ENCODE results near the gene CREB1. TPM values are rescaled to one million over a fixed set of nuclear protein-coding genes. Genes with fewer than 3 reads are reported as not detected.
A peak's percentile ranks its signal among the peaks of the same experiment; 100 is the strongest.

The CREB1 gene
- polyA plus RNA-seq, 1 of the 3 experiments (the other 2 are of a cell fraction) = 14.5 TPM

DNA sequence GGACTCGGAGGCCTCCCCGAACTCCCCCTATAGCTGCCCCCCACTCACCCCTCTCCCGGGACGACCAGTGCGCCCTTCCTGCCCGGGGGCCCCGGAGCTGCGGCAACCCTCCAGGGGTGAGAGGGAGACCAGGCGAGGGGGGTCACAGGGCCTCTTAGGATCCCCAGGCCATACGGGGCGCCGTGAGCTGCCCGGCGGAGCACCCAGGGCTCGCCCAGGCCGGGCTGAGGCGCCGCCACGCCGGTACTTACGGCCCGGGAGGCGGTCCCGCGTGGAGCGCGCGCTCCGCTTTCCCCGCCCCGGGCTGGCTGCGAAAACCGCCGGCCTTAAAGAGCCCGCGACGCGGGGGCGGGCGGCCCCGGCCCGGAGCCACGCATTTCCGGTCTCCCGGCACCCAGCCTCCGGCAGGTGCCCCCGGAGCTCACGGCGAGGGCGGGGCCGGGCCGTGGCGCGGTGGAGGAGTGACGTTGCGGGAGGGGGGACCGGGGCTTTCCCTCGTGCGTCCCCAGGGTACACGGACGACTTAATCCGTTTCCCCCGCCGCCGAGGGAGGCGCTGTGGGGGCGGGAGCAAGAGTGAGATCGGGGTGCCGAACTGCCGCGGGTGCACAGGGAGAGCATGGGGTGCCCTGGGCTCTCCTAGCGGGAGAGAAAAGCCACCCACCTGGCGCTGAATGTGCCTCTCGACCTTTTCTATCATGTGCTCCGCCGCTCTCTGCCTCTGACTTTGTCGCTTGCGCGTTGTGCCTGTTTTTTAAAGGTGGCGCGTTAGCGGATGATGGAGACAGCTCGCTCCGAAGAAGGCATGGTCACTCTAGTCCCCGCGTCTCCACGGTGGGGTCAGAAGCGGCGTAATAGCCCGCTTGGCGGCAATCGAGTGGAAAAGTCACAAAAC lies 95.5 kb downstream of the CREB1 start, which contains the start of gene METTL21A:
Gene METTL21A, minus strand, starts transcription at position 381 of the 894 bp plus-strand sequence. CDS start 1,019 bp downstream, outside the sequence.
- Histone ChIP-seq H3K36me3 (replicated peaks in 1 of 2; ENCODE audit: control insufficient read depth in 1 of 2, insufficient read depth in 2 of 2, low read length in 1 of 2) (peaks cover 7 to 11% of the 10 kb centered on the region in 2 experiments), H2AFZ (ENCODE audit: low read depth) (peak within 1 kb of the TSS; percentile 98), H3K9me3 (no peaks in the 10 kb centered on the region), H3K9me2 (no peaks in the 10 kb centered on the region), H3K4me1 (ENCODE audit: control insufficient read depth in 1 of 2, insufficient read depth in 2 of 2, low read depth in 1 of 2, low read length in 1 of 2) (peaks cover 0 to 7% of the 10 kb centered on the region in 2 experiments; a peak in 1 of 4 replicates), H3F3A (replicated peaks; ENCODE audit: insufficient read depth) (peaks cover 13% of the 10 kb centered on the region), H3K27ac (ENCODE audit: low read depth in 2 of 2, low read length in 1 of 2) (peak within 1 kb of the TSS; percentile 91 to 92), H3K79me2 (ENCODE audit: insufficient read depth) (peaks cover 15% of the 10 kb centered on the region; the same call in 1 of the 2 replicates), H4K20me1 (ENCODE audit: insufficient read depth) (no peaks in the 10 kb centered on the region), H3K9ac (peak within 1 kb of the TSS; percentile 96), H3K27me3 (ENCODE audit: insufficient read depth) (no peaks in the 10 kb centered on the region), H3K4me2 (peak within 1 kb of the TSS; percentile 91), H3K4me3 (ENCODE audit: low read depth in 2 of 2, low read length in 1 of 2) (peak within 1 kb of the TSS; percentile 73 to 98)
- ChIA-PET POLR2A (interaction anchor here (0.6 to 2.1 kb wide), 12 partner anchors 10 to 1776 kb away, joined by 3 to 7 read pairs (median 4); partner anchors contain the start of genes CCNYL1, CREB1 and PLEKHM3), CTCF (interaction anchor here (0.7 to 2.5 kb wide), 26 partner anchors 10 to 891 kb away, joined by 3 to 18 read pairs (median 4); partner anchors contain the start of gene CCNYL1)
- peak; percentile 73 for TF ChIP-seq GABPA (IDR thresholded peaks at IDR 0.05; ENCODE audit: low read depth)
- TF ChIP-seq NFIC (IDR thresholded peaks at IDR 0.05; ENCODE audit: borderline replicate concordance) = 0 out of 2 replicates have a peak, but pooled peaks have one; percentile 4
- no peak for TF ChIP-seq MEF2A (IDR thresholded peaks at IDR 0.05; ENCODE audit: borderline replicate concordance, low read depth)
- no peak for TF ChIP-seq NRF1 (IDR thresholded peaks at IDR 0.05; ENCODE audit: low read depth, low read length)
- peak; percentile 12 for TF ChIP-seq TAF1 (IDR thresholded peaks at IDR 0.05; ENCODE audit: borderline replicate concordance, low read depth, low read length)
- TF ChIP-seq ELF1 (IDR thresholded peaks at IDR 0.05) = peak; percentile 52; the same call in 1 of the 2 replicates
- TF ChIP-seq, protein P1, sequence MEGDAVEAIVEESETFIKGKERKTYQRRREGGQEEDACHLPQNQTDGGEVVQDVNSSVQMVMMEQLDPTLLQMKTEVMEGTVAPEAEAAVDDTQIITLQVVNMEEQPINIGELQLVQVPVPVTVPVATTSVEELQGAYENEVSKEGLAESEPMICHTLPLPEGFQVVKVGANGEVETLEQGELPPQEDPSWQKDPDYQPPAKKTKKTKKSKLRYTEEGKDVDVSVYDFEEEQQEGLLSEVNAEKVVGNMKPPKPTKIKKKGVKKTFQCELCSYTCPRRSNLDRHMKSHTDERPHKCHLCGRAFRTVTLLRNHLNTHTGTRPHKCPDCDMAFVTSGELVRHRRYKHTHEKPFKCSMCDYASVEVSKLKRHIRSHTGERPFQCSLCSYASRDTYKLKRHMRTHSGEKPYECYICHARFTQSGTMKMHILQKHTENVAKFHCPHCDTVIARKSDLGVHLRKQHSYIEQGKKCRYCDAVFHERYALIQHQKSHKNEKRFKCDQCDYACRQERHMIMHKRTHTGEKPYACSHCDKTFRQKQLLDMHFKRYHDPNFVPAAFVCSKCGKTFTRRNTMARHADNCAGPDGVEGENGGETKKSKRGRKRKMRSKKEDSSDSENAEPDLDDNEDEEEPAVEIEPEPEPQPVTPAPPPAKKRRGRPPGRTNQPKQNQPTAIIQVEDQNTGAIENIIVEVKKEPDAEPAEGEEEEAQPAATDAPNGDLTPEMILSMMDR (IDR thresholded peaks at IDR 0.05) = peak; percentile 47
- 0 out of 2 replicates have a peak, but pooled peaks have one; percentile 24 for TF ChIP-seq RXRA (IDR thresholded peaks at IDR 0.05; ENCODE audit: borderline replicate concordance, low read depth)
- TF ChIP-seq, protein P2, sequence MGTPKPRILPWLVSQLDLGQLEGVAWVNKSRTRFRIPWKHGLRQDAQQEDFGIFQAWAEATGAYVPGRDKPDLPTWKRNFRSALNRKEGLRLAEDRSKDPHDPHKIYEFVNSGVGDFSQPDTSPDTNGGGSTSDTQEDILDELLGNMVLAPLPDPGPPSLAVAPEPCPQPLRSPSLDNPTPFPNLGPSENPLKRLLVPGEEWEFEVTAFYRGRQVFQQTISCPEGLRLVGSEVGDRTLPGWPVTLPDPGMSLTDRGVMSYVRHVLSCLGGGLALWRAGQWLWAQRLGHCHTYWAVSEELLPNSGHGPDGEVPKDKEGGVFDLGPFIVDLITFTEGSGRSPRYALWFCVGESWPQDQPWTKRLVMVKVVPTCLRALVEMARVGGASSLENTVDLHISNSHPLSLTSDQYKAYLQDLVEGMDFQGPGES (IDR thresholded peaks at IDR 0.05; ENCODE audit: low read depth, low read length) = no peak
- TF ChIP-seq FOXM1 (IDR thresholded peaks at IDR 0.05; ENCODE audit: low read depth) = 0 out of 2 replicates have a peak, but pooled peaks have one; percentile 47
- TF ChIP-seq TCF12 (IDR thresholded peaks at IDR 0.05) = peak; percentile 32; the same call in 1 of the 2 replicates
- TF ChIP-seq, protein P3, sequence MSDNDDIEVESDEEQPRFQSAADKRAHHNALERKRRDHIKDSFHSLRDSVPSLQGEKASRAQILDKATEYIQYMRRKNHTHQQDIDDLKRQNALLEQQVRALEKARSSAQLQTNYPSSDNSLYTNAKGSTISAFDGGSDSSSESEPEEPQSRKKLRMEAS (IDR thresholded peaks at IDR 0.05; ENCODE audit: low read depth) = peak; percentile 73; the same call in 1 of the 2 replicates
- no peak for TF ChIP-seq TEAD4 (IDR thresholded peaks at IDR 0.05; ENCODE audit: borderline replicate concordance, insufficient read depth)
- peak; percentile 47; the same call in 1 of the 2 replicates for TF ChIP-seq SIN3A (IDR thresholded peaks at IDR 0.05; ENCODE audit: borderline replicate concordance, low read depth, low read length)
- 0 out of 2 replicates have a peak, but pooled peaks have one; percentile 34 for TF ChIP-seq RCOR1 (IDR thresholded peaks at IDR 0.05; ENCODE audit: low read length)
- no peak for TF ChIP-seq SMC3 (IDR thresholded peaks at IDR 0.05; ENCODE audit: low read depth, low read length)
- peak; percentile 86 for TF ChIP-seq MXI1 (IDR thresholded peaks at IDR 0.05; ENCODE audit: low read depth, low read length)
- DNase-seq = peak; percentile 93
- WGBS (ENCODE audit: low lambda C conversion rate) = 1% methylated on average over 21 of the region's 92 CpGs

All from SK-N-SH (cell line).